Left lung (tissue), 10 donors: Measurements from ENCODE around the gene CCDC93. TPM values are rescaled to one million over a fixed set of nuclear protein-coding genes. Genes with fewer than 3 reads are reported as not detected.

Source experiments
- ATAC-seq: fragments of 200-7000 bp; cut with Tn5 transposase; one replicate; pipeline ENCODE4 v1.9.1; 2020; ENCODE audit warnings: moderate library complexity
- DNase-seq, 4 donors: peaks; one replicate each; pipeline ENCODE4 v3.0.0-alpha.2; 2013 to 2020
- H3K27ac ChIP-seq, 2 donors: fragments of 200-600 bp; sonication (generic) in 1 of 2; one replicate each; pipeline versions ENCODE4 v1.5.0 to v1.8.0; 2020 to 2021
- H3K27me3 ChIP-seq, 2 donors: fragments of 200-600 bp; sonication (generic) in 1 of 2; one replicate each; pipeline versions ENCODE4 v1.5.0 to v1.8.0; 2020 to 2021
- H3K36me3 ChIP-seq, 2 donors: fragments of 200-600 bp; sonication (generic) in 1 of 2; one replicate each; pipeline versions ENCODE4 v1.5.0 to v1.8.0; 2020 to 2021
- H3K4me1 ChIP-seq, 2 donors: fragments of 200-600 bp; one replicate each; pipeline ENCODE4 v1.8.0; 2021
- H3K4me3 ChIP-seq, 2 donors: fragments of 200-600 bp; sonication (generic) in 1 of 2; one replicate each; pipeline versions ENCODE4 v1.5.0 to v1.8.0; 2020 to 2021; ENCODE audit warnings: mild to moderate bottlenecking in 1 of 2
- H3K9me3 ChIP-seq, 2 donors: fragments of 200-600 bp; sonication (generic) in 1 of 2; one replicate each; pipeline versions ENCODE4 v1.5.0 to v1.8.0; 2020 to 2021
- intact Hi-C, 2 donors: fragments of 100-400 bp; cut with DNase I; formaldehyde crosslinking; loops; one replicate each; pipeline versions ENCODE4 v1.11.2 to v1.14.2; 2022
- polyA plus RNA-seq, 6 donors: library from polyadenylated mRNA; unstranded; fragments of 120-200 nt; gene quantifications; one replicate each; pipeline ENCODE4 v1.2.1, GENCODE V29; 2013; ENCODE audit not compliant: insufficient read length in 6 of 6
- total RNA-seq, 2 donors: library from RNA; stranded (reverse); fragmentation: NEBNext Ultra II Directional; extraction: Animal tissue kit (Norgen Biotek cat#: 25700); gene quantifications; one replicate each; pipeline ENCODE4 v1.2.1, GENCODE V29; 2021
- TF ChIP-seq, protein P1 (sequence below), 2 donors: fragments of 200-600 bp; sonication (generic) in 1 of 2; IDR thresholded peaks; one replicate each; pipeline versions ENCODE4 v1.5.0 to v1.8.0; 2021; ENCODE audit warnings: antibody characterized with exemption in 2 of 2
- donor health status: DM: no; HTN: yes; CAD: no.
- donor health status: DM: no; HTN: no; CAD: no.

The CCDC93 gene
- total and polyA plus RNA-seq, 8 donors, result 30.2 to 56.8 (median 48.6) TPM

DNA sequence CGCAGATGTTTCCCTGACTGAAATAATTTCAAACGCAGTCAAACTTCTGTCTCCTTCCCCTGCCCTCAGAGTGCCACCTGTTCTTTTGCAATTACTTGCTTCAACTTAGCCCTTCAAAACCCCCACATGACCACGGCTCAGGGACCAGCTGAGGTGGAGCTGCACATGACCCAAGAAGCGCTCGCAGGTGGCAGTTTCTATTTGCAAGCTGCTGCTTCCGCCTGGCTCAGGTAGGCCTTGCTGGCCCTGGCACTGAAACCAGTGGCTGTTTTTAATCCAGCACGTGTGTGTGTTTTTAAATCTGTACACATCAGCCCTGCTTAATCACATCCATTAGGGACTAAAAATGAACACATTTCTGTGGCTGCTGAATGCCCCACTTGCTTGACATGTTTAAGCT, 95.3 kb downstream of the CCDC93 start:
- DNase-seq, result no peak
- no peak overlapping the region for H3K27ac ChIP-seq
- intact Hi-C loops, result no loop called here
- H3K36me3 ChIP-seq, result peaks cover 0 to 88% of the 10 kb centered on the region in 2 donors
- no peaks in the 10 kb centered on the region for H3K27me3 ChIP-seq
- TF ChIP-seq, protein P1, sequence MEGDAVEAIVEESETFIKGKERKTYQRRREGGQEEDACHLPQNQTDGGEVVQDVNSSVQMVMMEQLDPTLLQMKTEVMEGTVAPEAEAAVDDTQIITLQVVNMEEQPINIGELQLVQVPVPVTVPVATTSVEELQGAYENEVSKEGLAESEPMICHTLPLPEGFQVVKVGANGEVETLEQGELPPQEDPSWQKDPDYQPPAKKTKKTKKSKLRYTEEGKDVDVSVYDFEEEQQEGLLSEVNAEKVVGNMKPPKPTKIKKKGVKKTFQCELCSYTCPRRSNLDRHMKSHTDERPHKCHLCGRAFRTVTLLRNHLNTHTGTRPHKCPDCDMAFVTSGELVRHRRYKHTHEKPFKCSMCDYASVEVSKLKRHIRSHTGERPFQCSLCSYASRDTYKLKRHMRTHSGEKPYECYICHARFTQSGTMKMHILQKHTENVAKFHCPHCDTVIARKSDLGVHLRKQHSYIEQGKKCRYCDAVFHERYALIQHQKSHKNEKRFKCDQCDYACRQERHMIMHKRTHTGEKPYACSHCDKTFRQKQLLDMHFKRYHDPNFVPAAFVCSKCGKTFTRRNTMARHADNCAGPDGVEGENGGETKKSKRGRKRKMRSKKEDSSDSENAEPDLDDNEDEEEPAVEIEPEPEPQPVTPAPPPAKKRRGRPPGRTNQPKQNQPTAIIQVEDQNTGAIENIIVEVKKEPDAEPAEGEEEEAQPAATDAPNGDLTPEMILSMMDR (IDR thresholded peaks at IDR 0.05), result no peak
- H3K4me1 ChIP-seq, result no peaks in the 10 kb centered on the region
- ATAC-seq, result no peak
- no peaks in the 10 kb centered on the region for H3K9me3 ChIP-seq
- no peak overlapping the region for H3K4me3 ChIP-seq

DNA sequence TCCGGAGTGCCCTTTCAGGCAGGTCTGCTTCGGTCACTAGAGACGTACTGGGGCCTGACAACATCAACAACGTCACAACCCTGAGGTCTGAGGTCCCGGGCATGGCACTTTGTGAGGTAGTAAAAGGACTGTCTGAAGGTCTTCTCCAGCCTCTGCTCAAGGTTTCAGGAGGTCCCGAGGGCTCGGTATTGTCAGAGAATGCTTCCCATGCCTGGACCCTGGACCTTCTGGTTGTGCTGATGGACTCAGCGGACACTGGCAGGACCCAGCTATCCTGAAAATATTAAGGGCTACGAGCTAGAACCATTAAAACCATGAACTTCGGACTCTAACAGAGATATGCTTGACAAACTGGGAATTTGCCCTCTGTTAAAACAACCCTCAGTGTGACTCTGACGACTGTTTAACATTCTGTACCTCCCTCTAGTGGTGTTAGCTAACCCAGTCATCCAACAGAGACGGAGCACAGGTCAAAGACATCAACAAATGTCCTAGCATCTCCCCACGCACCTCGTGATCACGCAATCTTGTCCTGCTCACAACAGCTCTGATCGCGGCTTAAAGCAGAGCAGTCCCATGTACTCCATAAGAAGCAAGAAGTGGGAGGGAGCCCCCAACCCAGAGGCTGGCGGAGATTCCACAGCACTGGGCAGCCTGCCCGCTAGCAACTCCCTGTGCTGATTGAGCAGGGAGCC, 96.5 kb downstream of the CCDC93 start:
- DNase-seq, result no peak
- ATAC-seq, result no peak
- intact Hi-C loops, result no loop called here
- TF ChIP-seq, protein P1 (IDR thresholded peaks at IDR 0.05), result no peak
- H3K36me3 ChIP-seq, result peaks cover 0 to 76% of the 10 kb centered on the region in 2 donors
- H3K4me1 ChIP-seq, result no peaks in the 10 kb centered on the region
- H3K9me3 ChIP-seq, result peaks cover 0 to 8% of the 10 kb centered on the region in 2 donors
- no peak overlapping the region for H3K27ac ChIP-seq
- no peaks in the 10 kb centered on the region for H3K27me3 ChIP-seq
- H3K4me3 ChIP-seq, result no peak overlapping the region

DNA sequence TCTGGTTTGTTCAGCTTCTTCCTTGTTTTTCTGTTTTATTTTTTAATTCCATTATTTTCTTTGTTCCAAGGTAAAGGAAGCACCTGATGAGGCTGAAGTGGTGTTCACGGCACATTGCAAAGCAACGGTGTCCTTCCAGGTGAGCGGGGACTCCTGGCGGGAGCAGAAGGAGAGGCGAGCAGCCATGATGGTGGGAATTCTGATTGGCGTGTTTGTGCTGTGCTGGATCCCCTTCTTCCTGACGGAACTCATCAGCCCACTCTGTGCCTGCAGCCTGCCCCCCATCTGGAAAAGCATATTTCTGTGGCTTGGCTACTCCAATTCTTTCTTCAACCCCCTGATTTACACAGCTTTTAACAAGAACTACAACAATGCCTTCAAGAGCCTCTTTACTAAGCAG, 110.9 kb downstream of the CCDC93 start:
- TF ChIP-seq, protein P1 (IDR thresholded peaks at IDR 0.05), result no peak
- no peak for ATAC-seq
- intact Hi-C loops, result no loop called here

DNA sequence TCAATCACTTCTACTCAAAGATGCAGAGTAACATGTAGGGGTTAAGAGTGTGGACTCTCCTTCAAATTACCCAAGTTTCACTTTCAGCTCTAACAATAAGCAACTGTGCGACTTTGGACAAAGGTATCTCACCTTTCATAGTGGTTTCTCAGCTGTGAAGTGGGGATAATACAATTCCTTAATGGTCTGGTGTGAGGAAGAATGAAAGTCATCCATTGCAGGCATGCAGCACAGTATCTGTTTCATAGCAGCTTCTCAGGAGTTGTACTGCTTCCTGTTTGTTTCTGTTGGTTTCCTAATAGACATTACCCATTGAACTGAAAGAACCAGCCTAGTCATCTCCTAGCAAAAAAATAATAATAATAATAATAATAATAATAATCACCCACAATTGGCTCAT, 125.0 kb downstream of the CCDC93 start:
- ATAC-seq (no peak), DNase-seq (no peak)
- H3K27ac ChIP-seq, result no peak overlapping the region
- intact Hi-C loops, result no loop called here
- H3K27me3 ChIP-seq, result no peaks in the 10 kb centered on the region
- TF ChIP-seq, protein P1 (IDR thresholded peaks at IDR 0.05), result no peak
- H3K4me3 ChIP-seq, result no peak overlapping the region
- H3K36me3 ChIP-seq, result no peaks in the 10 kb centered on the region
- peaks cover 0 to 2% of the 10 kb centered on the region in 2 donors for H3K9me3 ChIP-seq
- H3K4me1 ChIP-seq, result no peaks in the 10 kb centered on the region

More for the DNA sequence above, 110.9 kb downstream of the CCDC93 start:
- Histone ChIP-seq H3K4me3 (no peak overlapping the region), H3K36me3 (no peaks in the 10 kb centered on the region), H3K9me3 (peaks cover 0 to 18% of the 10 kb centered on the region in 2 donors), H3K4me1 (no peaks in the 10 kb centered on the region), H3K27me3 (no peaks in the 10 kb centered on the region), H3K27ac (no peak overlapping the region)
- no peak for DNase-seq

DNA sequence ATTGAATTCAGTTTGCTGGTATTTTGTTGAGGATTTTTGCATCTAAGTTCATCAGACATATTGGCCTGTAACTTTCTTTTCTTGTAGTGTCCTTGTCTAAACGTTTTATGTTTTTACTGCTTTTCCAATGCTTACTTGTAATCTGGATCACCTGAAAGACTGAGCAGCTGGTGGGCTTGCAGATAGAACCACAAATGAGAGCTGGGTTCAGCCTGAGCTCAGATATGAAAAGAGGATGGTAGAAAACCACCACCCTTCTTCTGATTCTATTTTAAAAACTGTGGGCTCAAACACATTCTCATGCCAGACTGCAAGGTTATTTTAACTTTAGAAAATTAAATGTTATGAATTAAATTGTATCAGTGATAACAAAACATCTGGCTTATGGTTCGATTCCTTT, 128.6 kb downstream of the CCDC93 start:
- Histone ChIP-seq H3K27ac (no peak overlapping the region), H3K4me3 (no peak overlapping the region), H3K9me3 (peaks cover 0 to 15% of the 10 kb centered on the region in 2 donors), H3K36me3 (no peaks in the 10 kb centered on the region), H3K27me3 (no peaks in the 10 kb centered on the region), H3K4me1 (no peaks in the 10 kb centered on the region)
- ATAC-seq (no peak), DNase-seq (no peak)
- TF ChIP-seq, protein P1 (IDR thresholded peaks at IDR 0.05), result no peak
- intact Hi-C loops, result no loop called here
